Measurements from ENCODE around the gene KCNJ14.
A peak's percentile ranks its signal among the peaks of the same experiment; 100 is the strongest.

Gene KCNJ14

DNA sequence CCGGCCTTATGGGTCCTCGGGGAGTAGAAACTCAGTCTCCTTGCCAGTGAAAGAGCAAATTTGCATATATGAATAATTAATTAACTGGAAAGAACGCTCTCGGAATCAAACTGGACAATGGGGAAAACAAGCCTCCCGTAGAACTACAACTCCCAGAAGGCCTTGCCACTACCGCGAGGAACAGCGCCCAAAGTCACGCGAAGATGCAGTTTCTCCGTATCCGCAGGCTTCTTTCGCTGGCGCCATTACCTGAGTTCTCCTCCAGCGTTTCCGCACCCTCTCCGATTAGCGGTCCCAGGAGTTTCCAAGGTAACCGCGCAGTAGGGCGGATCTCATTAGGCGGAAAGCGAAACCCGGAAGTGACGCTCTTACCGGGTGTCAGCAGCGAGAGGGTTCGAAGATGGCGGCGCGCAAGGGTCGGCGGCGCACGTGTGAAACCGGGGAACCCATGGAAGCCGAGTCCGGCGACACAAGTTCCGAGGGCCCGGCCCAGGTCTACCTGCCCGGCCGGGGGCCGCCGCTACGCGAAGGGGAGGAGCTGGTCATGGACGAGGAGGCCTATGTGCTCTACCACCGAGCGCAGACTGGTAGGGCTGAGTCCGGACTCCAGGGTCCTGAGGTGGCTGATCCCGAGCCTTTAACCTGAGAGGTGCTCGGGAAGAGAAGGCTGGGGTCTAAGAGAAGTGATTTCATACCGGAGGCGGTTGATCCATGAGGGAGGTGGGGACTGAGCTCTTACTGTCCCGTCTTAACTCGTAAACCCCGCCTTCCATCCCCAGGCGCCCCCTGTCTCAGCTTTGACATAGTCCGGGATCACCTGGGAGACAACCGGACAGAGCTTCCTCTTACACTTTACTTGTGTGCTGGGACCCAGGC is 9.5 kb upstream of the KCNJ14 start, which contains the start of gene GRWD1:
Gene GRWD1 (plus strand): TSS at position 378 of the 876 bp plus-strand sequence. CDS start 23 bp downstream, at position 401.
- peak; percentile 83 for DNase-seq (ENCODE audit: low read depth)

DNA sequence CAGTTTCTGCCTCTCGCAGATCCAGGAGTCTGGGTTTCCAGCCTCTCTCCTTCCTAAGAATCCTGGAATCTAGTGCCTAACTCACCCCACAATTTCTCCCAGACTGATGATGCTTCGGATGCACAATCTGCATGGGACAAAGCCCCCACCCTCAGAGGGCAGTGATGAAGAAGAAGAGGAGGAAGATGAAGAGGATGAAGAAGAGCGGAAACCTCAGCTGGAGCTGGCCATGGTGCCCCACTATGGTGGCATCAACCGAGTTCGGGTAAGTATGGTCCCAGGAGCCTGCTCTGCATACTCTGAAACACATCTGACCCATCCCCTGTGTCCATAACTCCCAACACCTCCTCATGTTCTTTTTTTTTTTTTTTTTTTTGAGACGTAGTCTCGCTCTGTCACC is 8.8 kb upstream of the KCNJ14 start:
- DNase-seq (ENCODE audit: low read depth), result no peak

DNA sequence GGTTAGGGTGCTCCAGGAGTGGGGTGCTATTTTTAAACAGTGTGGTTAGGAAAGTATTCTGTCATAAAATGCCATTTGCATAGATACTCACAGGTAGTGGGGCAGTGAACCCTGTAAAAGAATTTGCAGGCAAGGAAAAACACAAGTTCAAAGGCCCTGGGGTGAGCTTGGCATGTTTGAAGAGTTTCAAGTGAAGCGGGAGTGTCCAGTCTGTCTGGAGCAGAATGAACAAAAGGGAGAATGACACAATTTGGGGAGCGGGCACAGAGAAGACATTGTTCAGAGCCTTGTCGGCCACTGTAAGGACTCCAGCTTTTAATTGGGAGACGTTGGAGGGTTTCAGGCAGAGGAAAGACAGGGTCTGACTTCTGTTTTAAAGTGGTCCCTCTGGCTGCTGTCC is 6.8 kb upstream of the KCNJ14 start:
- no peak for DNase-seq (ENCODE audit: low read depth)

DNA sequence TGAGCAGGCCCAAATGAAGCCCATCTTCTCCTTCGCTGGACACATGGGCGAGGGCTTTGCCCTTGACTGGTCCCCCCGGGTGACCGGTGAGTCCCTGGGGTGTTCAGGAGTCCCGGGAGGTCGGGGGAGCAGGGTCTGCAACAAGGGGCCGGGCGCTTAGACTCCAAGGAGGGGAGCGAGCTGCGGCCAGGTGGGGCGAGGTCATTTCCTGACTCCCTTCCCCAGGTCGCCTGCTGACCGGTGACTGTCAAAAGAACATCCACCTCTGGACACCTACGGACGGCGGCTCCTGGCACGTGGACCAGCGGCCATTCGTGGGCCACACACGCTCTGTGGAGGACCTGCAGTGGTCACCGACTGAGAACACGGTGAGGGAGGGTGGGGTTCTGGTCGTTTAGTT is 4.9 kb upstream of the KCNJ14 start:
- DNase-seq (ENCODE audit: low read depth), result no peak

DNA sequence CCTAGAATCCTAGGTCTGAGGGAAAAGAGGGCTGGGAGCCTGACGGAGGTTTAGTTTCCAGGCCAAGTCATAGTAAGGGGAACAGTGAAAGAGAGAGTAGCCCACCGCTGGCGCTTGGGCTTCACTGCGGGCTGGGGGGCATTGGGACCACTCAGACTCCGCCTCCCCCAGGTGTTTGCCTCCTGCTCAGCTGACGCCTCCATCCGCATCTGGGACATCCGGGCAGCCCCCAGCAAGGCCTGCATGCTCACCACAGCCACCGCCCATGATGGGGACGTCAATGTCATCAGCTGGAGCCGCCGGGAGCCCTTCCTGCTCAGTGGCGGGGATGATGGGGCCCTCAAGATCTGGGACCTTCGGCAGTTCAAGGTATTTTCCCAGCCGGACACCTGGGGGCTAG is 4.5 kb upstream of the KCNJ14 start:
- no peak for DNase-seq (ENCODE audit: low read depth)

DNA sequence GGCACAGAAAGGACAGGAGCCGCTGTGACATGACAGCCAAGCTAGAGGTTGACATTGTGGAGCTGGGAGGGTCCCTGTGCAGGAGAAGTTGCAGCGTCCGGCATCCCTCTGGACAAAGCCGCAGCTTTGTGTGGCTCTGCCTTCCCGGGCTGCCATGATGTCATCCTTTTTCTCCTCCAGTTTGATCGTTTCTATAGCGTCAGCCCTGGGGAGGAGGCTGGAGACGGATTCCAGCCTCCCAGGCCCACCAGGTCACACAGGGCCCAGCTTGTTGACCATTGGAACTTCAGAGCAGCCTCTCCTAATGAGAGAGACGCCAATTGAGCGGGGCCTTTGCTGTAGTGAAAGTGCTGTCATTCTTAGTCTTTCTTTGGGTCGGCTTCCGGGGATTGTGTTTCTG is 3.8 kb upstream of the KCNJ14 start:
- no peak for DNase-seq (ENCODE audit: low read depth)

DNA sequence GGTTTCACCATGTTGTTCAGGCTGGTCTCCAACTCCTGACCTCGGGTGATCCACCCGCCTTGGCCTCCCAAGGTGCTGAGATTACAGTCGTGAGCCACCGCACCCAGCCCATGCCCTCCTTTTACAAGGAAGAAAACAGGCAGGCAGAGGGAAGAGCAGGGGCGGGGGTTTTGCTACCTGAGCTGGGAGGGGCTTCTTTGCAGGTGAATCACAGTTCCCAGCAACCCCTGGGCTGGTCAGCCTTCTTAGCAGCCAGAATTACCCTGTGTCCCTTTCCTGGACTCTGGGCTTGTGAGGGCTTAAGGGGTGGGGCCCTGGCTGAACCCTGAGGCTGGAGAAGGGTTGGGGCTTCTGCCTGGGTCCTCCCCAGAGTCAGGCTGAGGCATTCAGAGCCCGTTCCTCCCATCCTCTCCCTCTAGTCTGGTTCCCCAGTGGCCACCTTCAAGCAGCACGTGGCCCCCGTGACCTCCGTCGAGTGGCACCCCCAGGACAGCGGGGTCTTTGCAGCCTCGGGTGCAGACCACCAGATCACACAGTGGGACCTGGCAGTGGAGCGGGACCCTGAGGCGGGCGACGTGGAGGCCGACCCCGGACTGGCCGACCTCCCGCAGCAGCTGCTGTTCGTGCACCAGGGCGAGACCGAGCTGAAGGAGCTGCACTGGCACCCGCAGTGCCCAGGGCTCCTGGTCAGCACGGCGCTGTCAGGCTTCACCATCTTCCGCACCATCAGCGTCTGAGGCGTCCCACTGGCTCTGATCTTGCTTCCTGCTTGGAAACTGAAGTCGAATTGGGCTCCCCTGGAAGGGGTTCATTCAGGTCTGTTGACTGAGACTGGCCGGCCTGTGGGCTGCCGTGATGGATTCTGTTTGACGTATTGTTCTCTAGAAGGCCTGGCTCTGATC is 2.8 kb upstream of the KCNJ14 start:
- no peak for DNase-seq (ENCODE audit: low read depth)

DNA sequence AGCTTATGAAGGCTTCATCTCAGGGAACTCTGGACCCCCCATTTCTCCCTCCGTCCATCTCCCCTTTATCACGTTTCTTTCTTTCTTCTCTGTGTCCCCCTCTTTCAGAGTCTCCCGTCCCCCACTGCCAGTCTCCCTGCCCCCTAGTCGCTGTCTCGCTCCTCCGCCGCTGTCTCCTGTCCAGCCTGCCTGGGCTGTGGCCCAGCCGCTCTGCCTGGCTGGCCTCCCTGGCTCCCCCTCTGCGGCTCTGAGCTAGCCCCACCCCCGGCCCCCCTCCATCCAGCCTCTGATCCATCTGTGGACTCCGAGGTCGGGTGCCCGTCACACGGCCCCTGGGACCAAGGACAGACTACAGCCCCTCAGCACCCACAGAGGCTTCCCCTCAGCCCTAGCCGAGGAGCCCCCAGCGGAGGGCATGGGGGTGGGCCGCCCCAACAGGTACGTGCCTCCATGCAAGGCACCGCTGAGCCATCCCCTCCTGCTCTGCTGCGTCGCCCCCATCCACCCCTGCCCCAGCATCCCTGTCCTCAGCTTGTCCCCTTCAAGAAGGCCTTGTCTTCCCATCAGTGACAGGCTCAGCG is 1.1 kb upstream of the KCNJ14 start:
- no peak for DNase-seq (ENCODE audit: low read depth)

DNA sequence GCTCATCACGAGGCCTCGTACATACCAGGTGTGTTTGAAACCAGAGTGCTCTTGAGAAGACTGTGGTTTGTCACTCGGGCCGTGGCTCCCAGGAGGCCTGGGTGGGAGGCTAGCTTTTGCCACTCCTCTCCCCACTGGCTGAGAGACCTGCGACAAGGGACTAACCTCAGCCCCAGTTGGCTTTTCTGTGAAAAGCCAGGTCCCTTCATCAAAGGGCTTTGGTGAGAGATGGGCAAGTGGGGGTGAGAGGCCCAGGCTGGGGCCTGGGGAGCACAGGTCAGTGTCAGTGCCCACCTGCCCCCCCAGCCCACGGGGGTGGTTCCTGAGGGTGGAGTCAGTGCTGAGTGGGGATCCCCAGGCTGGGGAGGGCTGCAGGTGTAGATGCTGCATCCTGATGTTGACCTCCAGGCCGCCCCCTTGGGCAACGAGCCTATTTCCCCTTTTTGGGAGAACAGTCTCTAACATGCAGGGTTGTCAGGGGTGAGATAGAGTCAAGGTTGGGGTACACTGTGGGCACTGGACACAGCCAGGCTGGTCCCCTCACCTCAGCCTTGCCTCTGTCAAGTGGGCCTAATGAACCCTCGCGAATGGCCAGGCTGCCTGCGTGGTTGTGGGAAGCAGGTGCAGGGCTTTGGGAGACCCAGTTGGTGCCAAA is 661 bp downstream of the KCNJ14 start:
- DNase-seq (ENCODE audit: low read depth), result no peak

DNA sequence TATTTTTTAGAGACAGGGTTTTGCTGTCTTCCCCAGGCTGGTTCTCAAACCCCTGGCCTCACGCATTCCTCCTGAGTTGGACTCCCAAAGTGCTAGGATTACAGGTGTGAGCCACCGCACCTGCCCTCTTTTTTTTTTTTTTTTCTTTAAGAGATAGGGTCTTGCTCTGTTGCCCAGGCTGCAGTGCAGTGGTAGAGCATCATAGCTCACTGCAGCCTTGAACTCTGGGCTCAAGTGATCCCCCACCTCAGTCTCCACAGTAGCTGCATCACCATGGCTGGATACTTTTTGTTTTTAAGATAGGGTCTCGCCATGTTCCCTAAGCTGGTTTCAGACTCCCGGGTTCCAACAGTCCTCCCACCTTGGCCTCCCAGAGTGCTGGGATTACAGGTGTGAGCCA is 1.5 kb downstream of the KCNJ14 start:
- DNase-seq (ENCODE audit: low read depth), result no peak

DNA sequence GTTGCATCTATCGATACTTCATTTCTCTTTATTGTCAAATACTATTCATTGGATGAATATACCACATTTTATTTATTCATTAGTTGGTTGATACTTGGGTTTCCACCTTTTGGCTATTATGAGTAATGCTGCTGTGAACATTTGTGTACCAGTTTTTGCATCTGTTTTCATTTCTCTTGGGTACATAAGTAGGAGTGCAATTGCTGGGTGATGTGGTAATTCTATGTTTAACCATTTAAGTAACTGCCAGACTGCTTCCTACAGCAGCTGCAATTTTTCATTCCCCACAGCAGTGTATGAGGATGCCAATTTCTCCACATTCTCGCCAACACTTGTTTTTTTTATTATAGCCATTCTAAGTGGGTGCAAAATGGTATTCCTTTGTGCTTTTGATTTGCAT is 2.6 kb downstream of the KCNJ14 start:
- no peak for DNase-seq (ENCODE audit: low read depth)

DNA sequence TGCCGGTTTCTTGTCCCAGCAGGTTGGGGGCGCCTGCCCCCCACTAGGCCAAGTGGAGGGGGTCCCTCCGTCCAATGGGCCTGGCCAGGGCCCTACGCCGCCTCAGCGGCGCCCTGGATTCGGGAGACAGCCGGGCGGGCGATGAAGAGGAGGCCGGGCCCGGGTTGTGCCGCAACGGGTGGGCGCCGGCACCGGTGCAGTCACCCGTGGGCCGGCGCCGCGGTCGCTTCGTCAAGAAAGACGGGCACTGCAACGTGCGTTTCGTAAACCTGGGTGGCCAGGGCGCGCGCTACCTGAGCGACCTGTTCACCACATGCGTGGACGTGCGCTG is 6.2 kb downstream of the KCNJ14 start:
- DNase-seq (ENCODE audit: low read depth), result no peak

DNA sequence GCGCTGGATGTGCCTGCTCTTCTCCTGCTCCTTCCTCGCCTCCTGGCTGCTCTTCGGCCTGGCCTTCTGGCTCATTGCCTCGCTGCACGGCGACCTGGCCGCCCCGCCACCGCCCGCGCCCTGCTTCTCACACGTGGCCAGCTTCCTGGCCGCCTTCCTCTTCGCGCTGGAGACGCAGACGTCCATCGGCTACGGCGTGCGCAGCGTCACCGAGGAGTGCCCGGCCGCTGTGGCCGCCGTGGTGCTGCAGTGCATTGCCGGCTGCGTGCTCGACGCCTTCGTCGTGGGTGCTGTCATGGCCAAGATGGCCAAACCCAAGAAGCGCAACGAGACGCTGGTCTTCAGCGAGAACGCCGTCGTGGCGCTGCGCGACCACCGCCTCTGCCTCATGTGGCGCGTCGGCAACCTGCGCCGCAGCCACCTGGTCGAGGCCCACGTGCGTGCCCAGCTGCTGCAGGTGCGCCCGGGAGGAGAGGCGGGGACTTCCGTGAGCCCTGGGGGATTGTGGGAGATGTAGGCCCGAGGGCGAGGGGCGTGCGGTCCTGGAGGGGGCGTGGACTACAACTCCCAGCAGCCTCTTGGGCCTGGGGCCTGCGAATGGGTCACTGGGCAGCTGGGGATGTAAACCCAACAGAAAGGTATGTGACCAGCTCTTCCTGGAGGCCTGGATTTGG is 6.7 kb downstream of the KCNJ14 start:
- no peak for DNase-seq (ENCODE audit: low read depth)

DNA sequence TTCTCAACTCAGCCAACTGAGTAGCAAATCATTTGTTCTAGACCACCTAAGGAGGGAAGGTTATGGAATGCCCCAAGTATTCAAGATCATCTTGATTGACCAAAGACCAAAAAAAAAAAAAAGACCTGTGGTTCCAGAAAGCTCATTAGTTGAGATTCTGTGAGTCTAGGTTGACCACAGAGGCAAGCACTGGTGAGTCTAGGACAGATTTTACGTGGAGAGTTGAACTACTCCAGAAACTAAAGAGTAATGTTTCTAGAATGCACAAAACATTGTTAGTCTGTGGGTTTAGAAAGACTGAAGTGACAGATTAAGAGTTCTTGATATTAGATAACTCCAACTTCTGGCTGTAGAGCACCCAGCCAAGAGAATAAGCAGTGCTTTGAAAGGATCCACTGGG is 9.8 kb downstream of the KCNJ14 start:
- DNase-seq (ENCODE audit: low read depth), result no peak

DNA sequence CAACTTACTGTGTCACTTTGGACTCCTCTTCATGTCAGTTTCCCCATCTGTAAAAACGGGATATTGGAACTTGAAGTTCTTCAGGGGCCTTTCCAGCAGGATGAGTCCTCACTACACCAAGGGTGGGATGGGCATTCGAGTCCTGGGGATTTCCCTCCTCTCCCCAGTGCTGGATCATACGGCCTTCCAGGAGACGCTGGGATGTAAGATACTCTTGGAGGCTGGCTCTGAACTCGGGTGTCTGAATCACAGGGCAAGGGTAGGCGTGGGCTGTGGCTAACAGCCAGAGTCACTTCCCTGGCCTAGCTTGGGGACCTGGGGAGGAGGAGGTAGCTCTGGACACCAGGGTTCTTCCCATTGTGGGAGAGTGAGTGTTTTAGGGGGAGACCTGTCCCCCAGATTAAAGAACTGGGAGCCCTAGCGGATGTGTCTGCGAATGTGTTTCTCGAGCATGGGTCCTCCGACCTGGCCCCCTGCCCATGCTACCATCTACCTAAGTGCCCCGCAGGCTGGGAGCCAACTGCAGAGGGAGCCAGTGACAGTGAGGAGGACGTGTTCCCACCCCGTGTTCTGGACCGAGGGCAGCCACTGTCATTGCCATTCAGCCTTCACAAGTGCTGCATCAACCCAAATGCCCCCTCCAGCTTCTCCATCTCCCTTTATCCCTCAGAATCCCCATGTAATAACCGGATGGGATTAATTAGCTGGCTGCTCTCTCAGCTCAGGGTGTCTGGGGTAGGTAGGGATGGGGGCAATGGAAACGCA is 11.4 kb downstream of the KCNJ14 start:
- DNase-seq (ENCODE audit: low read depth), result no peak

DNA sequence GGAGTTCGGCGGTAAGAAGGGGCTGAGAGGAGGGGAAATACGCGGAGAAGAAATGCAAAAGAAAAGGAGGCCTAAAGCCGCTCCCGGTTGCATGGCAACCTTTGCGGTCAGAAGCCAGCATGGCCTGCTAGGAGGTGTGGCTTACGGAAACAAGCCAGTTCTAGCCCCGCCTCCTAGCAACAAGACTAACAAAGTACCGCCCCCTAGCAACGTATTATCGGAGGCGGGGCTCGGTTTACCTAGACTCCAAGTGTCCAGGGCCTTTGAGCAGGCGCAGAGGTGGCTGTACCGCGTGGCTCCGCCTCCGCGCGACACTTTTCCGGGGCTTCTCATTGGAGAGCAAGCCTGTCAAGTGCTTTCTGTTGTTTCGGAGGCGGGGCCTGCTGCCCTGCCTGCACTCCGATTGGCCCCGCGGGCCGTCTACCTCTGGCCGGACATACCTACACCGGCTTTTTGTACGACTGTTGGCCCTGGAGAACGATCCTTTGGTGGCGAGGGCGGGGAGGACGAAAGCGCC is 13.5 kb downstream of the KCNJ14 start:
- peak; percentile 96 for DNase-seq (ENCODE audit: low read depth)

DNA sequence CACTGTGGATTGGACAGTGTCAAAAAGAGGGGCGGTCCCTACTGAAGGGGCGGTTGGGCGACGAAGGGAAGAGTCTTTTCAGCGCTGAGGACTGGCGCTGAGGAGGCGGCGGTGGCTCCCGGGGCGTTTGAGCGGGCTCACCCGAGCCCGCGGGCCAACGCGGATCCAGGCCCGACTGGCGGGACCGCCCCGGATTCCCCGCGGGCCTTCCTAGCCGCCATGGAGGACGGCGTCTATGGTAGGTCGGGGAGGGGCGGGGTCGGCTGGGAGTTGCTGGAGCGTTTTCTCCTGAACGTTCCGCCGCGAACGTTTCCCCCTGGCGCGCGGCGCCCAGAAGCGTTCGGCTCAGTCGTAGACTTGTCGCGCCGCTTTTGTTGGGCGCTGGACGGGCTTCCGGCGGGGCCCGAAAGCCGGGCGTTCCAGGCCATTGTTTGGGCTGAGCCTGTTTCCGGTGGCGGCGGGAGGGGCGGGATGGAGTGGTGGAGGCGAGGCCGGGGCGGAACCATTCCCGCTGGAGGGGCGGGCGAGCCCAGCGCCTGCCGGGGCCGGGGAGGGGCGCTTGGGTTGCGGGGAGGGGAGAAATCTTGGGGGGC is 14.0 kb downstream of the KCNJ14 start, which contains the start of gene CYTH2:
Gene CYTH2 (plus strand): TSS at position 81 of the 593 bp plus-strand sequence. CDS start 139 bp downstream, at position 220.
- DNase-seq (ENCODE audit: low read depth), result peak; percentile 46

DNA sequence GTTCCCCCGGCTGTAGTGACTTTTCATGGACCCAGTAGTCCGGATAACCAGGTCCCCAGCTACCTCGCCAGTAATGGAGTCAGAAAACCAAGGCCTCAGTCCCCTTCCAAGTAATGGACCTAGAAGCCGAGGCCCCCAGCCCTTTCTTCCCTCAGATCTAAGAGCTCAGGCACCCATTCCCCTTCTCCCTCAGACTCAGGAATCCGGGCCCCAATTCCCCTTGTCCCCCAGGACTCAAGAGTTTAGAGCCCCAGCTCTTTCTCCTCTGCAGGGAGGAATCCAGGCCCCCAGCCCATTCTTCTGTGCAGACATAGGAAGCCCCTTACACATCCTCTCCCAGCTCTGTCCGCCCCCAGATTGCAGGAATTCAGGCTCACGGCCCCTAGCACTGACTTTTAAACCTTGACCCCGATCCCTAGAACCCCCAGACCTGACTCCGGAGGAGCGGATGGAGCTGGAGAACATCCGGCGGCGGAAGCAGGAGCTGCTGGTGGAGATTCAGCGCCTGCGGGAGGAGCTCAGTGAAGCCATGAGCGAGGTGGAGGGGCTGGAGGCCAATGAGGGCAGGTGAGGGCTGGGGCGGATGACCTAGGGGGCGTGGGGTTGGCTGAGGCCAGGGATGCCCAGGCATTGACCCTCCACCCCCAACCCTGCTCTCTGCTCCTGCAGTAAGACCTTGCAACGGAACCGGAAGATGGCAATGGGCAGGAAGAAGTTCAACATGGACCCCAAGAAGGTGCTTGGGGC is 14.7 kb downstream of the KCNJ14 start:
- no peak for DNase-seq (ENCODE audit: low read depth)

DNA sequence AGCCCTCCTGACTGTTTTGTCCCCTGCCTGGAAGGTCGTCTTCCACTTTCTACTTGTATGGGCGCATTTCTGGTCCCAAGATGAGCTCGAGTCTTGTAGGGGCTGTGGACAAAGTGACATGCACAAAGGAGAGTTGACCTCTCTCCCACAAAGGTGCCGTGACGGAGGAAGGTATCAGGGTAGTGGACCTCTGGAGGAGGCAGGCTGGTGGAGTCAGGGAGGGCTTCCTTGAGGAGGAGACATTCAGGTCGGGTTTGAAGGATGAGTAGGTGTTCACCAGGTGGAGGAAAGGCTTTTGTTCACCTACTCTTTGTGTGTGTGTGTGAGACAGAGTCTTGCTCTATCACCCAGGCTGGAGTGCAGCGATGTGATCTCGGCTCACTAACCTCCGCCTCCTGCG is 15.5 kb downstream of the KCNJ14 start:
- no peak for DNase-seq (ENCODE audit: low read depth)

Measured in stimulated activated CD8-positive, alpha-beta memory T cell treated with anti-CD3 and anti-CD28 coated beads, Interleukin-7, amount 100 ng/mL, for 24 hours (primary cell).